Testis (tissue), 3 donors: ENCODE data around the gene PLA2G15. TPM values are rescaled to one million over a fixed set of nuclear protein-coding genes. Genes with fewer than 3 reads are reported as not detected.
A peak's percentile ranks its signal among the peaks of the same experiment; 100 is the strongest.
"Not testable (repeated sequence)": the region's sequence is repeated elsewhere in the genome, so short reads cannot be mapped to it uniquely, and the experiment has no call there.

Source experiments
- DNase-seq: peaks from one replicate; pipeline ENCODE4 v3.0.0-alpha.2; 2019
- H3K27ac ChIP-seq, 2 donors: fragments of 200-600 bp; sonication (generic); one replicate each; pipeline ENCODE4 v1.5.1; 2019
- H3K27me3 ChIP-seq: fragments of 200-600 bp; sonication (generic); one replicate; pipeline ENCODE4 v1.5.1; 2019
- H3K36me3 ChIP-seq: fragments of 200-600 bp; sonication (generic); one replicate; pipeline ENCODE4 v1.5.1; 2017; ENCODE audit warnings: low read depth; ENCODE audit errors: missing control alignments
- H3K4me1 ChIP-seq: fragments of 200-600 bp; sonication (generic); one replicate; pipeline ENCODE4 v1.5.1; 2019
- H3K4me3 ChIP-seq, 2 donors: fragments of 200-600 bp; sonication (generic); one replicate each; pipeline ENCODE4 v1.5.1; 2017 to 2019
- H3K9me3 ChIP-seq: fragments of 200-600 bp; sonication (generic); one replicate; pipeline ENCODE4 v1.5.1; 2017
- POLR2A ChIP-seq: fragments of 450-650 bp; IDR thresholded peaks from one replicate; pipeline ENCODE4 v1.6.1; 2017; ENCODE audit warnings: antibody characterized with exemption, mild to moderate bottlenecking, moderate library complexity
- WGBS, 2 donors: methylation state at CpG; one replicate each; pipeline ENCODE4 v1.1.5; 2018; 5-methylcytosine and 5-hydroxymethylcytosine counted together
- intact Hi-C: fragments of 100-400 bp; cut with DNase I; formaldehyde crosslinking; loops from one replicate; pipeline ENCODE4 v1.15.1; 2023; ENCODE audit warnings: low total_unique reads
- polyA plus RNA-seq: library from polyadenylated mRNA; stranded (reverse); fragments of 350-450 nt; fragmentation: Illumina TruSeq; extraction: RNeasy Lipid Tissue Mini Kit (QIAGEN cat#74804); gene quantifications from one replicate; pipeline ENCODE4 v1.2.3, GENCODE V29; 2014; ENCODE audit warnings: low read depth, low replicate concordance; ENCODE audit not compliant: insufficient read depth
- total RNA-seq, 2 donors: library from RNA; depleted of rRNA; stranded (reverse); fragments of >200 nt; gene quantifications; one replicate each; pipeline ENCODE4 v1.2.3, GENCODE V29; 2016
- TF ChIP-seq, protein P1 (sequence below), 3 experiments: fragments of 450-650 bp in 2 of 3; fragments of 200-600 bp in 1 of 3; sonication (generic) in 1 of 3; IDR thresholded peaks; one replicate each; pipeline ENCODE4 v1.5.1; 2016 to 2019; ENCODE audit warnings: antibody characterized with exemption in 3 of 3, mild to moderate bottlenecking in 2 of 3, moderate library complexity in 1 of 3

PLA2G15 gene
- total and polyA plus RNA-seq, 3 donors from 2014 or later, result 27.3 to 44.7 (median 37.2) TPM

- Histone ChIP-seq H3K36me3 (no peaks in the 10 kb centered on the region), H3K4me1 (peaks cover 51% of the 10 kb centered on the region)
These were observed 41.2 kb downstream of the PLA2G15 start for GRCh38 chr16:68286153-68287074.

GRCh38 chr16:68287276-68288251 is 42.4 kb downstream of the PLA2G15 start:
- intact Hi-C loops, result no loop called here
- Histone ChIP-seq H3K27ac (peak overlapping the region in 1 of 2 donors; percentile 46), H3K4me1 (peaks cover 40% of the 10 kb centered on the region), H3K9me3 (no peaks in the 10 kb centered on the region), H3K27me3 (no peaks in the 10 kb centered on the region), H3K4me3 (no peak overlapping the region), H3K36me3 (no peaks in the 10 kb centered on the region)
- DNase-seq, result peak; percentile 39
- WGBS, 2 donors, result 84 to 90% methylated on average over 5 to 11 of the region's 11 CpGs
- TF ChIP-seq, protein P1, sequence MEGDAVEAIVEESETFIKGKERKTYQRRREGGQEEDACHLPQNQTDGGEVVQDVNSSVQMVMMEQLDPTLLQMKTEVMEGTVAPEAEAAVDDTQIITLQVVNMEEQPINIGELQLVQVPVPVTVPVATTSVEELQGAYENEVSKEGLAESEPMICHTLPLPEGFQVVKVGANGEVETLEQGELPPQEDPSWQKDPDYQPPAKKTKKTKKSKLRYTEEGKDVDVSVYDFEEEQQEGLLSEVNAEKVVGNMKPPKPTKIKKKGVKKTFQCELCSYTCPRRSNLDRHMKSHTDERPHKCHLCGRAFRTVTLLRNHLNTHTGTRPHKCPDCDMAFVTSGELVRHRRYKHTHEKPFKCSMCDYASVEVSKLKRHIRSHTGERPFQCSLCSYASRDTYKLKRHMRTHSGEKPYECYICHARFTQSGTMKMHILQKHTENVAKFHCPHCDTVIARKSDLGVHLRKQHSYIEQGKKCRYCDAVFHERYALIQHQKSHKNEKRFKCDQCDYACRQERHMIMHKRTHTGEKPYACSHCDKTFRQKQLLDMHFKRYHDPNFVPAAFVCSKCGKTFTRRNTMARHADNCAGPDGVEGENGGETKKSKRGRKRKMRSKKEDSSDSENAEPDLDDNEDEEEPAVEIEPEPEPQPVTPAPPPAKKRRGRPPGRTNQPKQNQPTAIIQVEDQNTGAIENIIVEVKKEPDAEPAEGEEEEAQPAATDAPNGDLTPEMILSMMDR (IDR thresholded peaks at IDR 0.05), result no peak
- TF ChIP-seq POLR2A, result no peak

More at GRCh38 chr16:68286153-68287074, 41.2 kb downstream of the PLA2G15 start:
- intact Hi-C loops, result no loop called here
- Histone ChIP-seq H3K9me3 (no peaks in the 10 kb centered on the region), H3K27me3 (no peaks in the 10 kb centered on the region), H3K27ac (peak overlapping the region in 1 of 2 donors; percentile 55), H3K4me3 (no peak overlapping the region)
- TF ChIP-seq, protein P1 (IDR thresholded peaks at IDR 0.05), result no peak
- no peak for TF ChIP-seq POLR2A
- 80 to 81% methylated on average over 12 of the region's 12 CpGs for whole genome bisulfite sequencing, 2 donors
- DNase-seq, result no peak

GRCh38 chr16:68288252-68288650 is 43.1 kb downstream of the PLA2G15 start:
- Histone ChIP-seq H3K27ac (peak overlapping the region in 1 of 2 donors; percentile 46), H3K9me3 (no peaks in the 10 kb centered on the region), H3K27me3 (no peaks in the 10 kb centered on the region), H3K4me1 (peaks cover 33% of the 10 kb centered on the region), H3K4me3 (no peak overlapping the region), H3K36me3 (no peaks in the 10 kb centered on the region)
- WGBS, 2 donors, result 86 to 100% methylated on average over 1 of the region's 1 CpG
- DNase-seq, result no peak
- TF ChIP-seq, protein P1 (IDR thresholded peaks at IDR 0.05), result no peak
- TF ChIP-seq POLR2A, result no peak
- intact Hi-C loops, result no loop called here

DNA sequence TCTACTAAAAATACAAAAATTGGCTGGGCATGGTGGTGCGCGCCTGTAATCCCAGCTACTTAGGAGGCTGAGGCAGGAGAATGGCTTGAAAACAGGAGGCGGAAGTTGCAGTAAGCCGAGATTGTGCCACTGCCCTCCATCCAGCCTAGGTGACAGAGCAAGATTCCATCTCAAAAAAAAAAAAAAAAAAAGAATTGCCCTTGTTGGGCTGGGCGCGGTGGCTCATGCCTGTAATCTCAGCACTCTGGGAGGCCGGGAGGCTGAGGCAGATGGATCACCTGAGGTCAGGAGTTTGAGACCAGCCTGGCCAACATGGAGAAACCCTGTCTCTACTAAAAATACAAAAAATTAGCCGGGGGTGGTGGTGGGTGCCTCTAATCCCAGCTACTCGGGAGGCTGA is 43.6 kb downstream of the PLA2G15 start:
- H3K27me3 ChIP-seq, H3K4me3 ChIP-seq, DNase-seq, H3K9me3 ChIP-seq, H3K36me3 ChIP-seq, H3K27ac ChIP-seq, intact Hi-C loops: not testable (repeated sequence)
- H3K4me1 ChIP-seq, result peaks cover 27% of the 10 kb centered on the region
- 80 to 83% methylated on average over 9 of the region's 9 CpGs for WGBS, 2 donors

DNA sequence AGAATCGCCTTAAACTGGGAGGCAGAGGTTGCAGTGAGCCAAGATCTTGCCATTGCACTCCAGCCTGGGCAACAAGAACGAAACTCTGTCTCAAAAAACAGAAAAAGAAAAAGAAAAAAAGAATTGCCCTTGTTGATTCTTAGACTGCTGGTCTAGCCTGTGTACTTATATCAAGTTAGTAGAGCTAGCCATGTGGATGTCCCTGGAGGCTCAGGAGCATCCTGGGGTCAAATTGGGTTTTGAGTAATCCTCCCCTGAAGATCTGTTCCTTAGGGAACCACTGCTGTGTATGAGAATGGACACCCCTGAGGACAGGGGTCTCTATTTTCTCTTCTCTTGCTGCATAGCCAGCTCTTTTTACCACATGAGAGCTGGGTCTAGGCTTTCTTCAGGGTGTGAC is 44.0 kb downstream of the PLA2G15 start:
- Histone ChIP-seq H3K9me3 (no peaks in the 10 kb centered on the region), H3K4me1 (peaks cover 23% of the 10 kb centered on the region), H3K4me3 (no peak overlapping the region), H3K27me3 (no peaks in the 10 kb centered on the region), H3K36me3 (no peaks in the 10 kb centered on the region), H3K27ac (no peak overlapping the region)
- 98 to 100% methylated on average over 2 of the region's 2 CpGs for WGBS, 2 donors
- intact Hi-C loops, result no loop called here
- TF ChIP-seq, protein P1 (IDR thresholded peaks at IDR 0.05), result no peak
- no peak for TF ChIP-seq POLR2A
- no peak for DNase-seq
